NB4 (cell line): ENCODE data around the gene BCL2L13.
"Not testable (repeated sequence)": the region's sequence is repeated elsewhere in the genome, so short reads cannot be mapped to it uniquely, and the experiment has no call there.

Experiments
- MYC ChIP-seq: IDR thresholded peaks from 2 replicates; pipeline ENCODE4 v1.6.1; 2011; ENCODE audit warnings: low read depth, low read length
- POLR2A ChIP-seq: IDR thresholded peaks from 2 replicates; pipeline ENCODE4 v1.6.1; 2011; ENCODE audit warnings: mild to moderate bottlenecking; ENCODE audit not compliant: insufficient read length; ENCODE audit errors: extremely low read depth
- TF ChIP-seq, protein P1 (sequence below): IDR thresholded peaks from one replicate; pipeline ENCODE4 v1.5.1; 2012; ENCODE audit warnings: low read depth, low read length
- TF ChIP-seq, protein P2 (sequence below): IDR thresholded peaks from 2 replicates; pipeline ENCODE4 v1.6.1; 2011; ENCODE audit warnings: low read depth, low read length

DNA sequence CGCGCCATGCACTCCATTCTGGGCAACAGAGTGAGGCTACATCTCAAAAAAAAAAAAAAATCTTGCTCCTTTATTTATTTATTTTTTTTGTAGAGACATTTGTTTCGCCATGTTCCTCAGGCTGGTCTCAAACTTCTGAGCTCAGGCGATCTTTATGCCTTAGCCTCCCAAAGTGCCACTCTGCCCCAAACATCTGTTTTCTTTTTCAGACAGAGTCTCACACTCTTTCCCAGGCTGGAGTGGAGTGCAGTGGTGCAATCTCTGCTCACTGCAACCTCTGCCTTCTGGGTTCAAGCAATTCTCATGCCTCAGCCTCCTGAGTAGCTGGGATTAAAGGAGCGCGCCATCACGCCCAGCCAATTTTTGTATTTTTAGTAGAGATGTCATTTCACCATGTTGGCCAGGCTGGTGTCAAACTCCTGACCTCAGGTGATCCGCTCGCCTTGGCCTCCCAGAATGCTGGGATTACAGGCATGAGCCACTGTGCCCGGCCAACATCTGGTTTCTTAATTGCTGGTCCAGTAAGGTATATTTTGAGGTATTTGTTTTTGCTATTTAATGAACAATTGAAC lies 33.0 kb downstream of the BCL2L13 start:
- TF ChIP-seq, protein P1, sequence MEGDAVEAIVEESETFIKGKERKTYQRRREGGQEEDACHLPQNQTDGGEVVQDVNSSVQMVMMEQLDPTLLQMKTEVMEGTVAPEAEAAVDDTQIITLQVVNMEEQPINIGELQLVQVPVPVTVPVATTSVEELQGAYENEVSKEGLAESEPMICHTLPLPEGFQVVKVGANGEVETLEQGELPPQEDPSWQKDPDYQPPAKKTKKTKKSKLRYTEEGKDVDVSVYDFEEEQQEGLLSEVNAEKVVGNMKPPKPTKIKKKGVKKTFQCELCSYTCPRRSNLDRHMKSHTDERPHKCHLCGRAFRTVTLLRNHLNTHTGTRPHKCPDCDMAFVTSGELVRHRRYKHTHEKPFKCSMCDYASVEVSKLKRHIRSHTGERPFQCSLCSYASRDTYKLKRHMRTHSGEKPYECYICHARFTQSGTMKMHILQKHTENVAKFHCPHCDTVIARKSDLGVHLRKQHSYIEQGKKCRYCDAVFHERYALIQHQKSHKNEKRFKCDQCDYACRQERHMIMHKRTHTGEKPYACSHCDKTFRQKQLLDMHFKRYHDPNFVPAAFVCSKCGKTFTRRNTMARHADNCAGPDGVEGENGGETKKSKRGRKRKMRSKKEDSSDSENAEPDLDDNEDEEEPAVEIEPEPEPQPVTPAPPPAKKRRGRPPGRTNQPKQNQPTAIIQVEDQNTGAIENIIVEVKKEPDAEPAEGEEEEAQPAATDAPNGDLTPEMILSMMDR: not testable (repeated sequence)
- TF ChIP-seq POLR2A, MYC: not testable (repeated sequence)
- TF ChIP-seq, protein P2, sequence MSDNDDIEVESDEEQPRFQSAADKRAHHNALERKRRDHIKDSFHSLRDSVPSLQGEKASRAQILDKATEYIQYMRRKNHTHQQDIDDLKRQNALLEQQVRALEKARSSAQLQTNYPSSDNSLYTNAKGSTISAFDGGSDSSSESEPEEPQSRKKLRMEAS: not testable (repeated sequence)
